ENCODE measurements around the gene PHACTR1. TPM values are rescaled to one million over a fixed set of nuclear protein-coding genes. Genes with fewer than 3 reads are reported as not detected.

The PHACTR1 gene
- total RNA-seq, 1 experiment from 2014 or later, result 2.6 TPM

DNA sequence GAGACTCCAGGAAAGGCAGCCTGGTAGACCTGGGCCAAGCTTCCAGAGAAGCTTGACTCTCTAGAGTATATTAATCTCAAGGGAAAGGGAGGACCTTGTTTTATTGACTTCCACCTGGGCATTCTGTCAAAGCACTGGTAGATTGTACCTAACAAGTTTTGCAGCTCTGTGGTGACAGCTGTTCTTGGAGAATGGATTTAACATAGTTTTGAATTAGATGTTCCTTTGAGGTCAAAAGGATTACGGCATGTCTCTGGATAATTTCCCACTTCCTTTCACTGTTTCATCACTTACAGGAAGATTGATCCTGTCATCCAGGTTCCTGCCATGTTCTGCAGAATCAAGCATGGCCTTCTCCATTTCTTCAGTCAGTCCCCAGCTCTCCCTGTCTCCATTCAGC is 246.0 kb downstream of the PHACTR1 start:
- H3K27ac ChIP-seq (ENCODE audit: low read depth, low read length, poor library complexity, severe bottlenecking), result no peak overlapping the region
- H3K4me3 ChIP-seq (ENCODE audit: low read depth, low read length, poor library complexity, severe bottlenecking), result no peak overlapping the region
- DNase-seq (ENCODE audit: low spot score), result peak; percentile 12
- no peak for TF ChIP-seq EZH2 (IDR thresholded peaks at IDR 0.05; ENCODE audit: borderline replicate concordance, low read depth, low read length, poor library complexity, severe bottlenecking)
- no peaks in the 10 kb centered on the region for H3K36me3 ChIP-seq (ENCODE audit: insufficient read depth, low read length, poor library complexity, severe bottlenecking)
- peaks cover 3% of the 10 kb centered on the region for H3K4me1 ChIP-seq (ENCODE audit: insufficient read depth, low read length, poor library complexity, severe bottlenecking)
- intact Hi-C loops (cut with micrococcal nuclease; ENCODE audit: unreplicated experiment), result no loop called here
- H3K27me3 ChIP-seq (replicated peaks; ENCODE audit: insufficient read depth, low read depth, low read length, poor library complexity), result peaks cover 6% of the 10 kb centered on the region
- ChIA-PET CTCF (no interaction called here), POLR2A (ENCODE audit: low non-redundant PET) (no interaction called here)
- no TSS peak for BruUV-seq (replicated peaks)
- H3K9me3 ChIP-seq (ENCODE audit: low read depth, low read length, poor library complexity, severe bottlenecking), result no peaks in the 10 kb centered on the region

DNA sequence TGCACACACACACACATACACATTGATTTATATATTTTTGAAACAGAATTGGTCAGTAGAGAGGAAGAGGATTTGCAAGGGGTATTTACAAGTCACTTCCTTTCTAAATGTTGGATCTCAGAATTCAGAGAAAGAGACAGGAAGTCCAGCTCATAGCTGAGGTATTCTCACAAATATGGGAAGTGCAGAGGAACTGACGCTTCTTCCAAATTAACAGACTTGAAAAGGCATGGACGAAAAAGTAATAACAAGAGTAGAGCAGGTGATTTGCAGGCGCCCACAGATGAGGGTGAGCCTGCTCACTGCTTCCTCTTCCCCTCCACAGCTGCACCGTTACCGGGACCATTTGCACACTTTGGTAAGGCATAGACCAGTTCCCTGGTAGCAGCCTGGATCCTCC is 246.4 kb downstream of the PHACTR1 start:
- H3K27ac ChIP-seq (ENCODE audit: low read depth, low read length, poor library complexity, severe bottlenecking), result no peak overlapping the region
- intact Hi-C loops (cut with micrococcal nuclease; ENCODE audit: unreplicated experiment), result no loop called here
- ChIA-PET POLR2A (ENCODE audit: low non-redundant PET) (no interaction called here), CTCF (no interaction called here)
- H3K4me3 ChIP-seq (ENCODE audit: low read depth, low read length, poor library complexity, severe bottlenecking), result no peak overlapping the region
- BruUV-seq (replicated peaks), result no TSS peak
- H3K9me3 ChIP-seq (ENCODE audit: low read depth, low read length, poor library complexity, severe bottlenecking), result no peaks in the 10 kb centered on the region
- TF ChIP-seq, protein P1, sequence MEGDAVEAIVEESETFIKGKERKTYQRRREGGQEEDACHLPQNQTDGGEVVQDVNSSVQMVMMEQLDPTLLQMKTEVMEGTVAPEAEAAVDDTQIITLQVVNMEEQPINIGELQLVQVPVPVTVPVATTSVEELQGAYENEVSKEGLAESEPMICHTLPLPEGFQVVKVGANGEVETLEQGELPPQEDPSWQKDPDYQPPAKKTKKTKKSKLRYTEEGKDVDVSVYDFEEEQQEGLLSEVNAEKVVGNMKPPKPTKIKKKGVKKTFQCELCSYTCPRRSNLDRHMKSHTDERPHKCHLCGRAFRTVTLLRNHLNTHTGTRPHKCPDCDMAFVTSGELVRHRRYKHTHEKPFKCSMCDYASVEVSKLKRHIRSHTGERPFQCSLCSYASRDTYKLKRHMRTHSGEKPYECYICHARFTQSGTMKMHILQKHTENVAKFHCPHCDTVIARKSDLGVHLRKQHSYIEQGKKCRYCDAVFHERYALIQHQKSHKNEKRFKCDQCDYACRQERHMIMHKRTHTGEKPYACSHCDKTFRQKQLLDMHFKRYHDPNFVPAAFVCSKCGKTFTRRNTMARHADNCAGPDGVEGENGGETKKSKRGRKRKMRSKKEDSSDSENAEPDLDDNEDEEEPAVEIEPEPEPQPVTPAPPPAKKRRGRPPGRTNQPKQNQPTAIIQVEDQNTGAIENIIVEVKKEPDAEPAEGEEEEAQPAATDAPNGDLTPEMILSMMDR (conservative IDR thresholded peaks at IDR 0.05; ENCODE audit: low read depth, low read length), result no peak
- TF ChIP-seq EZH2 (IDR thresholded peaks at IDR 0.05; ENCODE audit: borderline replicate concordance, low read depth, low read length, poor library complexity, severe bottlenecking), result no peak
- H3K27me3 ChIP-seq (replicated peaks; ENCODE audit: insufficient read depth, low read depth, low read length, poor library complexity), result peaks cover 7% of the 10 kb centered on the region
- H3K36me3 ChIP-seq (ENCODE audit: insufficient read depth, low read length, poor library complexity, severe bottlenecking), result no peaks in the 10 kb centered on the region
- peaks cover 2% of the 10 kb centered on the region for H3K4me1 ChIP-seq (ENCODE audit: insufficient read depth, low read length, poor library complexity, severe bottlenecking)
- DNase-seq (ENCODE audit: low spot score), result peak; percentile 23

DNA sequence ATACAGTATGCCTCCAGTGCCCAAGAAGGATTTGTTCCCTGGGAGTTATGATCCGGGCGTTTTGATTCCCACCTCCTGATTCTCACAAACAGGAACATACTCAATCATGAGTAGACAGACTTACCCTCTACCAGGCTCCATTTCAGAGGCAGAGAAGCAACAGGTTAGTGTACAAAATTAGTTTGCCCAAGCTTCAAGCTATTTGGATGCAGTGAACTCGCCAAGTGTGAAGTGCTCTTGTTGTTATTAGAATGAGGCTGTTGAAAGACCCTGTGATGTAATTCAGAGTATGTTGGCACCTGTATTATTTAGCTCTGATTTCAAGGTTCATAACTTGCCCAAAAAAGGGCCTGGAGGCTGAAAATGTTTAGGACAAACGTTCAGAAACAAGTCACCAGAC is 247.0 kb downstream of the PHACTR1 start:
- no peaks in the 10 kb centered on the region for H3K36me3 ChIP-seq (ENCODE audit: insufficient read depth, low read length, poor library complexity, severe bottlenecking)
- no peaks in the 10 kb centered on the region for H3K9me3 ChIP-seq (ENCODE audit: low read depth, low read length, poor library complexity, severe bottlenecking)
- intact Hi-C loops (cut with micrococcal nuclease; ENCODE audit: unreplicated experiment), result no loop called here
- no peak overlapping the region for H3K27ac ChIP-seq (ENCODE audit: low read depth, low read length, poor library complexity, severe bottlenecking)
- no peak for DNase-seq (ENCODE audit: low spot score)
- ChIA-PET CTCF (no interaction called here), POLR2A (ENCODE audit: low non-redundant PET) (no interaction called here)
- H3K27me3 ChIP-seq (replicated peaks; ENCODE audit: insufficient read depth, low read depth, low read length, poor library complexity), result peaks cover 13% of the 10 kb centered on the region
- TF ChIP-seq, protein P1 (conservative IDR thresholded peaks at IDR 0.05; ENCODE audit: low read depth, low read length), result no peak
- H3K4me1 ChIP-seq (ENCODE audit: insufficient read depth, low read length, poor library complexity, severe bottlenecking), result no peaks in the 10 kb centered on the region
- no TSS peak for BruUV-seq (replicated peaks)
- no peak overlapping the region for H3K4me3 ChIP-seq (ENCODE audit: low read depth, low read length, poor library complexity, severe bottlenecking)

DNA sequence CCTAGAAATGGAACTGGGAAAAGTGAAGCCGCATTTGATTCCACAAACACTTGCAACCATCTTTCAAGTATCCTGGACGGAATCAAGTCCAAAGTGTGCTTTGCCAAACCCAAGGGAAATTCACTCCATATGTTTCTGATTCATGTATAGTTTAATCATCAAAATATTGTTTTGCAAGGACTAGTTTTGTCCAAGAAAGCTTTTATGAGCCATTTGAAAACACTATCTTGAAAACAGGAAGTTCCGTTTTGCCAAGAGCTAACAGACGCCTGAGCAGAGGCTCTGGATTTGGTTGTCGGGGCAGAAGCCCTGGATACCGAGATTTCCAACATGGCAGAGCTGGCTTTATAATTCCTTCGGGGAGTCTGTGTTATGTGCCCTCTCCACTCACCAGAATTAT is 251.1 kb downstream of the PHACTR1 start:
- Histone ChIP-seq H3K36me3 (ENCODE audit: insufficient read depth, low read length, poor library complexity, severe bottlenecking) (no peaks in the 10 kb centered on the region), H3K4me3 (ENCODE audit: low read depth, low read length, poor library complexity, severe bottlenecking) (no peak overlapping the region), H3K4me1 (ENCODE audit: insufficient read depth, low read length, poor library complexity, severe bottlenecking) (no peaks in the 10 kb centered on the region), H3K27ac (ENCODE audit: low read depth, low read length, poor library complexity, severe bottlenecking) (no peak overlapping the region), H3K9me3 (ENCODE audit: low read depth, low read length, poor library complexity, severe bottlenecking) (no peaks in the 10 kb centered on the region), H3K27me3 (replicated peaks; ENCODE audit: insufficient read depth, low read depth, low read length, poor library complexity) (peaks cover 15% of the 10 kb centered on the region)
- no peak for DNase-seq (ENCODE audit: low spot score)
- intact Hi-C loops (cut with micrococcal nuclease; ENCODE audit: unreplicated experiment), result no loop called here
- ChIA-PET CTCF (no interaction called here), POLR2A (ENCODE audit: low non-redundant PET) (no interaction called here)
- no TSS peak for BruUV-seq (replicated peaks)
- TF ChIP-seq, protein P1 (conservative IDR thresholded peaks at IDR 0.05; ENCODE audit: low read depth, low read length), result no peak
- no peak for TF ChIP-seq EZH2 (IDR thresholded peaks at IDR 0.05; ENCODE audit: borderline replicate concordance, low read depth, low read length, poor library complexity, severe bottlenecking)
